ENCODE data around the gene SBF1.
"Not testable (repeated sequence)": the region's sequence is repeated elsewhere in the genome, so short reads cannot be mapped to it uniquely, and the experiment has no call there.

The SBF1 gene

DNA sequence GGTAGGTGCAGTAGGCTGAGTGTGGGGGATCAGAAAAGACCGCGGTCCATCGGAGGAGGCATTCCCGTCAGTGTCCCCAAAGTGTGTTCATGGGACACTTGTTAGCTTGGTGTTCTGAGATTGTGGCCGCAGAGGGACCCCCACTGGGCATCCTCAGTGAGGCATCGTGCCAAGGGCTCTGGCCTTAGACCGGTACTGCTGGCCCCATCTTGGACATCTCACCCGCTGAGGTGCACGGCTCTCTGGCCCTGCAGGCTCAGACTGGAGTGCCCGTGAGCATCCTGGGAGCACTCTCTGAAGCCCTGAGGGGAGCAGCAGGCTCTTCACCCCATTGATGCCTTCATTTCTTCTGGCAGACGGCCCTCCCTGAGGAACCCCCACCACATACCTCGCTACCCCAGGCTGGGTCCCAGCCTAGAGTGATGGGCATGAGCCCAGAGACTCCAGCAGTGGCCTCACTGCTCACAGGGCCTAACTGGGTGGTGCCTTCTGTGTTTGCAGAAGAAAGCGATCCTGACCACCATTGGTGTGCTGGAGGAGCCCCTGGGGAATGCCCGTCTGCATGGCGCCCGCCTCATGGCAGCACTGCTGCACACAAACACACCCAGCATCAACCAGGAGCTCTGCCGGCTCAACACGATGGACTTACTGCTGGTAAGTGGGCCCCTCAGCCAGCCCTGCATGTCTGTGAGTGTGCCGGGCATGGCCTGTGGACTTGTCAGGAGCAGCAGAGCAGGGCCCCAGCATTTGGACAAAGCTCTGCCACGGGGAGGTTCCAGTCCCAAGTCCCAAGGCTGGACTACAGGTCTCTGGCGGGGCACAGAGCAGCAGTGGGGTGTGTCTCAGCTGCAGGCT is 51.6 kb downstream of the SBF1 start:
- no peak for DNase-seq

DNA sequence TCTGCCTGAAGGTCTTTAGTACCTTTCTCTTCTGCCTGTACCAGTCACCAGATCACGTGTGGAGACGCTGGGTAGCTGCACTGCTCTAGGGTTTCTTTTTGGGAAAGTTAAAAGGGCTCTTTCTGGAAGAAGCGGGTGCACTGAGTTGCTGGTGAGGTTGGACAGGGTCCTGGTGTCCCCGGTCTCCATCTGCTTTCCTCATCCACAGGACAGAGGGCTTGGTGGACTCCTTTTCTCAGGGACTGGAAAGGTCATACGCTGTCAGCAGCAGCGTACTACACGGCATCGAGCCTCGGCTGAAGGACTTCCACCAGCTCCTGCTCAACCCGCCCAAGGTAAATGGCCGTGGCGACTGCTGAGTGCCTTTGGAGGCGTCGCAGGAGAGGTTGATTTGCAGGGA is 52.8 kb downstream of the SBF1 start:
- no peak for DNase-seq

DNA sequence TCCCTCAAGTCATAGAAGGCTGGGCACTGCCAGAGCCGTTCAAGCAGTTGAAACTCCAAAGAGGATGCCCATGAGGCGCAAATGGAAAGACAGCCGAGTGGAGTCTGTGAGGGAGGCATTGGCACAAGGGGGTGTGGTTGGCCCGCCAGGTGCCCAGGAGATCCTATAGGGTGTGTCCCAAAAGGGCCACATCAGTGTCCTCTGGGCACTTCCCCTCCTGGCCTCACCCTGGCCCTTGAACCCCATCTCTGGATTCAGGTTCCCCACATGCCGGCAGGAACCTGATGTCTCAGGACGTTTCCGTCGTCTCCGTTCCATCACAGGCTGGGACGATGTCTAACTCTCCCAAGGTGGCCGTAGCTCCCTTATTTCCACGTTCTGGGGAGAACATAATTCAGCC is 54.3 kb downstream of the SBF1 start:
- no peak for DNase-seq

DNA sequence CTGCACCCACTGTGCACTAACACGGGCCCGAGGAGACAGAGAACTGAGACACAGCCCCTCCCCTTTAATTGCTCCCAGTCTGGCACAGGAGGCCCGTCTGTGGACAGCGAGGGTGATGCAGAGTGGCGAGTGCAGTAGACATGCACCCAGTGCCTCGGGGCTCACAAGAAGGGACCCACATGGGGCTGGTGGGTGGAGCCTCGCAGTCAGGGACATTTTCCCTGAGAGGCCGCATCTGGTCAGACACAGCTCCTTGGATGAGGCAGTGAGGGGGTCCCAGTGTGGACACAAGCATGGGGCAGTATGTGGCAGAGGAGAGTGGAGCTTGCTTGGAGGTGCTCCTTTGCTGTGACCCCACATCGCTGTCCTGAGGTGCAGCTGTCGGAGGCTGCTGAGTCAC is 54.8 kb downstream of the SBF1 start:
- DNase-seq, result no peak

DNA sequence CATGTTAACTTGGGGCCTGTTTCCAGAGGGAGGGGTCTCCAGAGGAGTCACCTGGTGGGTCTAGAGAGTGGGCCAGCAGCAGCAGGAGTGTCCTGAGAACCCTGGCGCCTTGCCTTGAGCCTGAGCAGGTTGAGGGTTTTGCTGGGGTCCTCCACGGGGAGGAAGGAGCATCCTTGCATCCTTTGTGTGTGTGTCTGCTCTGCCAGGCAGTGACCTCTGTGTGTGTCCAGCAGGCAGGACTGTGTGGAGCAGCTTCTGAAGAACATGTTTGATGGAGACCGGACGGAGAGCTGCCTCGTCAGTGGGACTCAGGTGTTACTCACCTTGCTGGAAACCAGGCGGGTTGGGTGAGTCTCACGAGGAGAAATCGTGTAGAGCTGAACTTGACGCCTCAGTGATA is 55.7 kb downstream of the SBF1 start:
- no peak for DNase-seq

DNA sequence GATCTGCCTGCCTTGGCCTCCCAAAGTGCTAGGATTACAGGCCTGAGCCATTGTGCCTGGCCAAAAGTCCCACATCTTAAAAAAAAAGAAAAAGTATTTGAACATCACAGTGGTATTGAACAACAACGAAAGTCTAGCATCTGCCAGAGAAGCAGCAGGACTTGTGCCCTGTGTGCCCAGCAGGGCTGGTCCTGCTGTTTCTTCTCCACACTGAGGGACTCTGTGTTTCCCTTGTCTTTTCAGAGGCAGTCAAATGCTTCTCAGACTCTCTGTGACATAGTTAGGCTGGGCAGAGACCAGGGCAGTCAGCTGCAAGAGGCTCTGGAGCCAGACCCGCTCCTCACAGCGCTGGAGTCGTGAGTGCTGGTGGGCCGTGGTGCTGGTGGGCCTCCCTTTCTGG is 56.2 kb downstream of the SBF1 start:
- DNase-seq, result no peak

DNA sequence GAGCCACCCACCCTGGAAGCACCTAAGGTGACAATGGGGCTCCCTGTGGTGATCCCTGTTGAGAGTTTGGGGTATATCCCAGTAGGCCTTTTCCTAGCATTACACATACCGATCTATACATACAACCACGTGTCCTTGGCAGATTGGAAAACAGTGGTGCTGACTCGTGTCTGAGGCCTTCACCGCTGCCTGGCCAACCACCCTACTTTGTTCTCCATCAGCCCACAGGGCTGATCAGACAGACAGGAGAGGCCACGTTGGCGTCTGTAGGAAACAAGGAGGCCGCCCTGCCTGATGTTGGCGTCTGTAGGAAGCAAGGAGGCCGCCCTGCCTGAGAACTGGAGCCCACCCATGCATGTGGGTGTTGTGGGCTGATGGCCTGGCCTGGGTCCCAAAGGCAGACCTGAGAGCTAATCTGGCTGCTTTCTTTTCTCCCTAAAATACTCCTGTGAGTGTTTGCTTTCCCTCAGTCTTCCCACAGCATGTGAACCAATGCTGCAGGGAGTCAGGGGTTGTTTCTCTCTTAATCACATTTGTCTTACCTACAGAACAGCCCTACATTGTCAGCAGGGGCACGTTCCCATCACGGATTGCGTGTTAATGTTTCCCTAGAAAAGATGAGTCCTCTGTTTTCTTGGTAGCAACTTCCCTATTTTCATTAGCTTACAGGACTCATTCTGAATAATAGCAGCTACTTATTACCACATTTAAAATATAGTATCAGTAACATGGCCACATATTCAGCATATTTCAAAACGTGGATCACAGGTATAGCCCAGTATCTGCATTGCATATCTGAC is 57.2 kb downstream of the SBF1 start:
- no peak for DNase-seq

DNA sequence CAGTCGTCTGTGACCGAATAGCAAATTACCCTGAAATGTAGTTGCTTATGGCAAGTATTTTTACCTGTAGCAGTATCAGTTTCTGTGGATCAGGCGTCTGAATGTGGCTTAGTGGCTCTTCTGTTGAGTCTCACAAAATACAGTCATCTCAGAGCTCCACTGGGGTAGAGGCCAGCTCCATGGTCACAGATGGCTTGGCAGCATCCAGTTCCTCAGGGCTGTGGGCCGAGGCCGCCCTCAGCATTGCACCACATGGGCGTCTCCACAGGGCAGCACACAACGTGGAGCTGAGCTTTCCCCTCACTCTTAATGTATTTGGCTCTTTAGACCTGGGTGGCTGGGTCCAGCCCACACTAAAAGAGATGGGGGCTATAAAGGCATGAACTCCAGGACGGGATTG is 57.8 kb downstream of the SBF1 start:
- DNase-seq, result no peak

DNA sequence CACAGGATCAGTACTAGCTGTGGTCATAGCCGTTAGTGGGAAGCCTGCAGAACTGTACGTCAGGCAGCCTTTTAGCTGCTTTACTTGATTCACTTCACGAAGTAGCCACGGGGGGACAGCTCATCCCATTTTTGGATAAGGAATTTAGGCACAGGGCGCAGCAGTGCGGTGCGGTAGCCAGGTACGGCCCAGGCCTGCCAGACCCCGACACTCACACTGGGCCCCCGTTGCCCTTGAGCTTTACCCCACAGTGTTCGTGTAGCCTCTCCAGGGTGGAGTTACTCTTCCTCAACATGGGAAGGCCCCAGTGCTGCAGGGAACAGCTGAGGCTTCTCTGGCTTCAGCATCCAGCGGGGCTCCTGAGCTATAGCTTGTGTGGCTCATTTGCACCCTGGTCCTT is 59.4 kb downstream of the SBF1 start:
- no peak for DNase-seq

DNA sequence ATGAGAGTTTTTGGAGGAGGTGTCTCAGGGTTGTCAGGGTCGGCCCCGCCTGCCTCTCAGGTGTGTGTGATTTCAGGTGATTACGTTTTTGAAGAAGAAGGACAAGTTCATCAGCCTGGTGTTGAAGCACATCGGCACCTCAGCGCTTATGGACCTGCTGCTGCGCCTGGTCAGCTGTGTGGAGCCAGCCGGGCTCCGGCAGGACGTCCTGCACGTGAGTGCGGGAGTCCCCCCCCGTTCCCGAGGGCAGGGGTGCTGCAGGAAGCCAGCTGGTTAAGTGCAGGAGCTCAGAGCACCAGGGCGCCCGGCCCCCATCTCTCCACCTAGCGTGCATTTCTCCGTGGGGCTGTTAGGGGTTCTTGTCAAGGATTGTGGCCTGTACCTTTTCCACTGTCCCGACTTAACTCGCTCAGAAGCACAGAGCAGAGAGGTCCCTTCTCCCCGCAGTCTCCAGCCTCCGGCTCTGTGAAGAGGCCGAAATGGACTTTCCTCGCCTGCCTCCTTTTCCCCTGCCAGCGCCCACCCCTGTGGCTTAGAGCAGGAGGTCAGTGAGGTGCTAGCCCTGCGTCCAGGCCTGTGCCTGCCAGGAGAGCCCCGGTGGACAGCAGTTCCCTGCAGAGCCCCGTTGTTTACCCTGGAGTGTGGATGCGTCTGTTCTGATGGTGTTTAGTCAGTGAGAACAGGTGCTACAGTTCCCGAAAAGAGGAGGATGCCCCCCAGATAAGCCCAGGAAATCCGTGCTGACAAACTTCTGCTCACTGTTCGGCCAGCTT is 60.2 kb downstream of the SBF1 start:
- DNase-seq, result no peak

DNA sequence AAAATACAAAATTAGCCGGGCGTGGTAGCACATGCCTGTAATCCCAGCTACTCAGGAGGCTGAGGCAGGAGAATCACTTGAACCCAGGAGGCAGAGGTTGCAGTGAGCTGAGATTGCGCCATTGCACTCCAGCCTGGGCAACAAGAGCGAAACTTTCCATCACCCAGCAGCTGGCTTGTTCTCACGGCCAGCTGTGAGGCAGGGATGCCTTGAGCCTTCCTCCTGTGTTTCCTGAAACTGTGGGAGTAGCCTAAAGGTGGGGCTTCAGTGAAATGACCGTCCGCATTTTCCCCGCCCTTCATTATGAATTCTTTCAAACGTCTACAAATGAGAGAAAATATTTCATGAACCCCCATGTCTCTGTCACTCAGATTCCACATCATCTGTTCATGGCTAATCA is 65.9 kb downstream of the SBF1 start:
- DNase-seq, result not testable (repeated sequence)

DNA sequence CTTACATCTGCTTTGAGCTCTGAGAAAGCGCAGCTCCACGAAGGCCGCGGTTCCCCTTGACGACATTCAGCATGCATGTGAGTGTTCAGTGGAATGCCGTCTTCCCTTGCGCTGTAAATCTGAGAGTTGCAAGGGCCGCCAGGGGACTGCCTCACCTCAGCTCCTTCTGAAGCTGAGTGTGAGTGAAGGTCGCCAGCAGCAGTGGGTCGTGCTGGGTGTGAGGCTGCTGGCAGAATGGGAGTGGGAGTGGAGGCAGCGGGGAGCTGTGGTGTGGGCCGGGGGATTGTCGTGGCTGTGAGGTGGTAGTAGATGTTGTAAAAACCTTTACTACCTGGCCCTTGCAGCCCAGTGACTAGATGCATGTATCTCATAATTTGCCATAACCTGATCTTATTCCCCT is 66.5 kb downstream of the SBF1 start:
- no peak for DNase-seq

DNA sequence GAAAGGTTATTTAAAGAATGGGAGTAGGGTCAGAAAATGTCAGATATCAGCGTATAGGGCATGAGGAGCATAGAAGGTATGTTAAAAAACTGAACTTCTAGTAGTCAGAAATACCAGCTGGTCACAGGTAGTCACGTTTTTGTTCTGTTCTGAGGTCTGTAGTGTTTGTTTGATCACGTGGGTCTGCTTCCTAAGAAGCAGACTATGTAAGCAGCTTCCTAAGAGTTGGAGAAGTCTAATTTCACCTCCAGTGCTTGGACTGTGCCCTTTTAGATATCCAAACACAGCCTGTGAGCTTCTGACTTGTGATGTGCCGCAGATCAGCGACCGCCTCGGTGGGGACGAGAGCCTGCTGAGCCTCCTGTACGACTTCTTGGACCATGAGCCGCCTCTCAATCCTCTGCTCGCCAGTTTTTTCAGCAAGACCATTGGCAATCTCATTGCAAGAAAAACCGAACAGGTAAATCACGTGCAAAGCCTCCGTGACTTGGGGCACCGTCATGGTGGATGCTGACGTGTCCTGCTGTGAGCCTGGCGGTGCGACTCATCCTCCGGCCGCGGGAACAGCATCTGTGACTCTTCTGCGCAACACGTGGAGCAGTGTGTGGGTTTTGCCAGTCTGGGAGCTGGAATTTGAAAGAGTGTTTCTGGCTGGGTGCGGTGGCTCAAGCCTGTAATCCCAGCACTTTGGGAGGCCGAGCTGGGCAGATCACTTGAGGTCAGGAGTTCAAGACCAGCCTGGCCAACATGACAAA is 68.2 kb downstream of the SBF1 start:
- no peak for DNase-seq

DNA sequence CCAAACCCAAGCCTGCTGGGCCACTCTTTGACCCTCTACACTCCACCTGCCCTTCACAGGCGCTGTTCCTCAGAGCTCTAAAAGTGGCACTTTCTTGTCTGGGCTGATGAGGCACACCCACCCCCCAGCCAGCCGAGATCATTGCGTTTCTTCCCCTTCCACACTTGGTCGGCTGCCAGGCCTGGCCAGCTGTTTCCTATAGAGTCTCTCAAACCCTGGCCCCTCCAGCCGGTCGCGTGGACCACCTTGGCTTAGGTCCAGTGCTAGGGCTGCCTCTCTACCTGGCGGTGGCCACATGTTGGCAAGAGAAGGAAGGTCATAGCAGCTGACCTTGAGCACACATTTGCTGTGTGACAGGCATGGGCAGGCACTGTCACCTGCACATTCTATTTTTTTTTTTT is 71.1 kb downstream of the SBF1 start:
- no peak for DNase-seq

DNA sequence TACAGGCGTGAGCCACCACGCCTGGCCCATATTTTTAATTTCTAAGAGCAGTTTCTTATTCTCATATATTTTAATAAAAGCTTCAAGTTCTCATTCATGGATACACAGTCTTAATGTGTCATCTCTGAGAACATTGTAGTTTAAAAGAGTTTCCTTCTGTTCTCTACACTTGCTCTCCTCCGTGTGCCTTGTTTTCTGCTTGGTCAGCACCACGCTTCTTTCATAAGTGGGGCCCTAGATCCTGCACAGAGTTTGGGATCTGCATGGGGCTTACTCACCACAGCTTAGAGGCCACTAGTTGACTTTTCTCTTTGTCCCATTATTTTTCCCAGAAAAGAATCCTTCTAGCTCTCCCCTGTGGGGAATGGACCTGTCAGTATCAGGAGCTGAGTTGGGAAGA is 72.9 kb downstream of the SBF1 start:
- DNase-seq, result no peak

DNA sequence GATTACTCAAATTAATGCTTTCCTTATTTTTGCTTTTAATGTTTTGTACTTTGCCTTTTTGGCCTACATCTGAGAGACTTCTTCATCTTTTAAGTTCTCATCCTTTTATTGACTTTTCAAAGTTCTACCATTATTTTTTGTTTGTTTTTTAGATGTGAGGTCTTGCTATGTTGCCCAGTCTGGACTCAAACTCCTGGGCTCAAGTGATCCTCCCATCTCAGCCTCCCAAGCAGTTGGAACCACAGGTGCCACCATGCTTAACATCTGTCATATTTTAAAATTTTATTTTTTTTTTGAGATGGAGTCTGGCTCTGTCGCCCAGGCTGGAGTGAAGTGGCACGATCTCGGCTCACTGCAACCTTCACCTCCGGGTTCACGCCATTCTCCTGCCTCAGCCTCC is 73.9 kb downstream of the SBF1 start:
- DNase-seq, result no peak

DNA sequence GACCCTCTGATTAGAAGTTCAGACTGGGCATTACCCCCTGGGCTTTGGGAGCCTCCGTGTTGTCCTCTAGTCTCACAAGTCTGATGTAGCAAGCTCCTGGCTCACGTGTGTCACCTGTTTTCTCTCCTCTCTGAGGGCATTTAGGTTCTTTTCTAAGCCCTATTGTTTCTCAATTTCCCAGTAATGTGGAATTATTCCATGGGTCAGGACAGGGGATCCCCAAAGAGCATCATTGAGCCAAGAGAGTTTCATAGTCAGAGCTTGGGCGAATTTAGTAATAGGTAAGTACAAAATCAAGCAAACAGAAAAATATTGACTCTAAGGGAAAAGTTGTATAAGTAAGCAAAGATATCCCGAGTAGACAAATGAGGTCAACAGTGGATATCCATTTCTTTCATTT is 74.4 kb downstream of the SBF1 start:
- DNase-seq, result no peak

DNA sequence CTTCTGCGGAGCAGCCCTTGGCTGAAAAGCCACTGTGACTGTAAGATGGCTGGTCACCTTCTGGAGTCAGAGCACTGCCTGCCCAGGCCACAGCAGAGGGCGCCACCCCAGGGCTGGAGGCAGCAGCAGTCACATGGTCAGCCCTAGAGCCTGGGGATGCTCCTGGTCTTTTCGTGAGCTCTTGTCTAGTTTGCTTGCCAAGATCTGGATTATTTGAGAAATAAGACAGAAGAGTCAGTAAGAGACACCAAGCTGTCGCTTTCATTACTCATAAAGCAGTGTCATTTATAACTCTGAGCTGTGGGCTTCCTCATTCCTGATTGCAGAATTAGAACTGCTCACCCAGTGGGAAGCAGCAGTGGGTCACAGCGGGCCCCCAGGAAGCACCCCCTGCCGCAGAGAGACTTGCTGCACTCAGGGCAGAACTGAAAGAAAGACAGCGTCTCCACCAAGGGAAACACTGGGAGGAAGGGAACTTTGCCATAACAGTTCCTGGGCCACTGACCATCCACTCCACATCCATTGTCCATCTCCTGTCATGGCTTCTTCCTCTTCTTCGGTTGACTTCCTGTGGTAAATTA is 75.0 kb downstream of the SBF1 start:
- DNase-seq, result no peak

DNA sequence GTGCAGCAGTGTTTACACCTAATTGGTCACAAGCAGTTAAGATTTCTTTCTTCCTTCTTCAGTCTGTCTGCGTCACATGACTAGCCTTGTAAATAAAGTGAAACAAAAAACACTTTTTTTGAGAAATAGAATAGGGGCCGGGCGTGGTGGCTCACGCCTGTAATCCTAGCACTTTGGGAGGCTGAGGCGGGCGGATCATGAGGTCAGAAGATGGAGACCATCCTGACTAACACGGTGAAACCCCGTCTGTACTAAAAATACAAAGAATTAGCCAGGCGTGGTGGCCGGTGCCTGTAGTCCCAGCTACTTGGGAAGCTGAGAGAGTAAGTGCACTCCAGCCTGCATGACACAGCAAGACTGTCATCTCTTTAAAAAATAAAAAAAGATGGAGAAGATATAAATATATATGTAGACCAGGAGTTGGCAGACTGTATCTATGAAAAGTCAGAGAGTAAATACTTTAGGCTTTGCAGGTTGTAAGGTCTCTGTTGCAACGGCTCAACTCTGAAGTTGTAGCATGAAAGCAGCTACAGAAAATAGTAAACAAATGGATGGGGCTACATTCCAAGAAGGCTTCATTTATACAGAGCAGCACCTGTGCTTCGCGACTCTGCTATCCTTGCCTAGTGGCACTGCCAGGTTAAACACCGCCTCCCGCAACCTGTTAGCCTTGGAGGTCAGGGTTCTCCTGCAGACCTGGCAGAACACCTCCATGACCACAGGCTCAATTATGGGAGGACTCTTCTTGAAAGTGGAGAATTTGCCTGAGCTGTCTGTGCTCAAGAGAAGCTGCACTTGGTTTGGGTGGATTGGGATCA is 75.8 kb downstream of the SBF1 start:
- no peak for DNase-seq

DNA sequence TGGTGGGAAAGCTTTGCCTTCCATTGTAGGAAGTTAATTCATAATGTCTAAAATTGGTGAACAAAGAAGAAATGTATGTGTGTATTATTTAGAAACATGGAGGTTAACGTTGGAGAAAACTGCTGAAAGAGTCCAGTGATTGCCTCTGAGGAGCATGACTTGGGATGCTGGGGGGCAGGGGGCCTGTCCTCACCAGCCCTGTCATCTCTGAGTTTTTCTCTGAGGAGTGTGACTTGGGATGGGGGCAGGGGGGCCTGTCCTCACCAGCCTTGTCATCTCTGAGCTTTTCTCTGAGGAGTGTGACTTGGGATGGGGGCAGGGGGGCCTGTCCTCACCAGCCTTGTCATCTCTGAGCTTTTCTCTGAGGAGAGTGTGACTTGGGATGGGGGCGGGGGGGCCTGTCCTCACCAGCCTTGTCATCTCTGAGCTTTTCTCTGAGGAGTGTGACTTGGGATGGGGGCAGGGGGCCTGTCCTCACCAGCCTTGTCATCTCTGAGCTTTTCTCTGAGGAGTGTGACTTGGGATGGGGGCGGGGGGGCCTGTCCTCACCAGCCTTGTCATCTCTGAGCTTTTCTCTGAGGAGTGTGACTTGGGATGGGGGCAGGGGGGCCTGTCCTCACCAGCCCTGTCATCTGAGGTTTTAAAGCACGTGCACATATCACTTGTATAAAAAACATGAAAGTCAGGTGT is 77.3 kb downstream of the SBF1 start:
- not testable (repeated sequence) for DNase-seq
